IPS DF 4.7 (cell line): Measurements from ENCODE around the gene TOR1AIP2.

Source experiments
- DNase-seq: peaks from one replicate; pipeline ENCODE4 v3.0.0-alpha.2; 2013; ENCODE audit warnings: low spot score; ENCODE audit errors: extremely low read depth

TOR1AIP2 gene

GRCh38 chr1:179877586-179878265, at the start of gene TOR1AIP2:
Gene TOR1AIP2, minus strand, starts transcription at chr1:179877803. Its CDS starts 25,138 bp downstream, at chr1:179852665.
- peak; percentile 71 for DNase-seq

GRCh38 chr1:179926850-179927205, 49.2 kb upstream of the TOR1AIP2 start:
- no peak for DNase-seq

DNA sequence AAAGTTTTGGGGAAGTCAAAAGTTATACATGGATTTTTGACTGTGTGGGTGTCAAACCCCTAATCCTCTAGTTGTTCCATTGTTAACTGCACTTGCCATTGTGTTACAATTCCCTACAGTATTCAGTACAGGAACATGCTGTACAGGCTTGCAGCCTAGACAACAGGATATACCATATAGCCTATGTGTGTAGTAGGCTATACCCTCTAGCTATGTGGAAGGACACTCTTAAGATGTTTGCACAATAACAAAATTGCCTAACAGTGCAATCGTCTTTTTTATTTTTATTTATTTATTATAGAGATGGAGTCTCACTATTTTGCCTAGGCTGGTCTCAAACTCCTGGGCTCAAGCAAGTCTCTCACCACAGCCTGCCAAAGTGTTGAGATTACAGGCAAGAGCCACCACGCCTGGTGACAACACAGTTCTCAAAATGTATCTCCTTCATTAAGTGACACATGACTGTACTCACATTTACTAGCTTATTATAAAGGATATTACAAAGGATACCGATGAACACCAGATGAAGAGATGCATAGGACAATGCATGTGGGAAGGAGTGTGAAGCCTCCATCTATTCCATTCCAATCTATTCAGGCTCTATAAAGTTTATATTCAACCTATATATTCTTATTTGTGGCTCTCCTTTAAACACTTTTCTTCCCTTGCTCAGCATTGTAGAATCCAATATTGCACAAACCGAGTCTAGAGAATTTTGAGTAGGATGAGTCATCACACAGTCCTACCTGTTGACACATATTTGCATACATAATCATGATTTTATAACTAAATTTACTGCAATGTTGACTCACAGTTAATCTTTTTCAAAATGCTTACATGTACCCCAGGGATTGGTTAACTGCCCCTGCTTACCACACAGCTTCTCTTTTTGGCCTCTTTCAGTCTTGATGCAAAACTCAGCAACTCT, 48.6 kb upstream of the TOR1AIP2 start:
- no peak for DNase-seq

- DNase-seq, result no peak
Measured at GRCh38 chr1:179925302-179925701, 47.7 kb upstream of the TOR1AIP2 start.

GRCh38 chr1:179924268-179924667, 46.7 kb upstream of the TOR1AIP2 start:
- DNase-seq, result no peak

DNA sequence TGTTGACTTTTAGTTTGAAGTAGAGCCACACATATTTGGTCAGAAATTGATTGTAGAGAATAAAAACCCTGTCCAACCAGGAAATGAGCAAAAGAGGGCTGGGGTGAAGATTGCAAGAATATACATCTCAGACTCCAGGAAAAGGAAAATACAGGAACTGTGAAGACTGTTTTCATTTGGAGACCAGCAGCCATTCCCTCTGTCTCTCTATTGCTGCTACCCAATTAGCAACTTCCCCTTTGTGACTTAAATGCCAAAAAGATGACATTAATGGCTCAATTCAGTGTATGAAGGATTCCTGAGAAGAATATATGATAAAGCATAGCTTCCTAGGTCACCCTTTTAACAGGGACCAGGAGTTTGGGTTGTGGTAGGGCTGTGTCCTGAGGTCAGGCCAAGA, 45.4 kb upstream of the TOR1AIP2 start:
- DNase-seq, result no peak

DNA sequence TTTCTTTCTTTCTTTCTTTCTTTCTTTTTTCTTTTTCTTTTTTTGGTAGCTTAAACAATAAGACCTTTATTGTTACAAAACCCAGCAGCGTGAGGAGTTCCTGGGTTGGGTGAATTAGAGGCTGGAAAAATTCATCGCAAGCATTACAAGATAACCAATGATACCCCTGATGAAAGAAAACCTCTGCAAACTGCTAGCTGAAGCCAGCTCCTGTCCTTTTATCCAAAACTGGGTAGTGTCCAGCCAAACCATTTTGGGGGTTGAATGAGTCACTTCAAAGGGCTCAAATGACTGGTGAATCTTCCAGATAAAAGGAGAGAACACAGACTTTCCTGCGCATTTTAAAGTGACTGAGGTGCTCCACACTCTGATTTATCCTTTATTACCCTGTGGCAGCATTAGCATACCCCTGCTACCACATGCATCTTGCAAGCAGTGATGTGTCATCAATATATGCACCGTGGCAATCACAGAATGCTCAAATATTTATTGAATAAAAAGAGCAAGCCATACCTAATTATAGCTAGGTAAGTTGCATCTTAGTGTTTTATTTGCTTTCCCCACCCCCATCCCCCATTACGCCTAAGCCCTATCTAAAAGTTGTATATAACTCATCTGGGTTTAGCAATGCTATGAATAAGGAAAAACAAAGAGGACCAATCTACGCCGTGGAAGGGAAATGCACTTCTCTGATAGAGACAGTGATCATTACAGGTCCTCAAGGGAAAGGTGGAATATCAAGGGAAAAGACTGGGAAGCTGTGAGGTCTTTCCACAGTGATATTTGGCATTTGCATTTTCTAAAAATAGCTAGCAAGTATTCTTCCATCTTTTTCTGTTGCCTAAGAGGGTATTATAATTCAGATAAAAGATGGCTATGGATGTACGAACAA, 44.6 kb upstream of the TOR1AIP2 start:
- DNase-seq, result no peak

DNA sequence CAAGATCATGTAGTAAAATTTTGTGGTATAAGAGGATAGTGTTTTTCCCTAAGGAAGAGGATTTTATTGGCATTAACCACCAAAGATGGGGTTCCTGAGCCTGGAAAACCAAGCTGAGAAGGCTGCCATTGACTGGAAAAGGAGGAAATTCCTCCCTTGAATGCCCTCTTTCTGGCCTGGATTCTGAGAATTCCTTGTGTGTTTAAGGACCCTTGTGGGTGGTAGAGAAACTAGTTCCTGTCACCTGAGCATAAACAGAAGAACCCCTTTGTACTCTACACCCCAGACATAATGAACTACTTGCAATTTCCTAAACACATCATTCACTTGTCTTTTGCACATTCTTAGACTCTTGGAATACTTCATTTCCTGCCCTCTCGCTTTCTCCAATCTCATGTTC, 43.9 kb upstream of the TOR1AIP2 start:
- DNase-seq, result peak; percentile 22

GRCh38 chr1:179917601-179918429, 40.2 kb upstream of the TOR1AIP2 start:
- DNase-seq, result no peak

DNA sequence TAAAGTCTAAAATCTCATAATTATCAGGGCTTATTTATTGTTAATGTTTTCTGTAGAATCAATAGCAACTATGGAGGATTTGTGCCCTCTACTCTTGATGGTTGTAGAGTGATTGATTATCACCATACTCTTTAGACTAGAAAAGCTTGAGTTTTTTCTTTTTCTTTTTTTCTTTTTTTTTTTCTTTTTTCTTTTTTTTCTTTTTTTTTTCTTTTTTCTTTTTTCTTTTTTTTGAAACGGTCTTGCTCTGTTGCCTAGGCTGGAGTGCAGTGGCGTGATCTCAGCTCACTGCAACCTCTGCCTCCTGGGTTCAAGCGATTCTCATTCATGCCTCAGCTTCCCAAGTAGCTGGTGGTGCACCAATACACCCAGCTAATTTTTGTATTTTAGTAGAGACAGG, 34.2 kb upstream of the TOR1AIP2 start:
- no peak for DNase-seq

DNA sequence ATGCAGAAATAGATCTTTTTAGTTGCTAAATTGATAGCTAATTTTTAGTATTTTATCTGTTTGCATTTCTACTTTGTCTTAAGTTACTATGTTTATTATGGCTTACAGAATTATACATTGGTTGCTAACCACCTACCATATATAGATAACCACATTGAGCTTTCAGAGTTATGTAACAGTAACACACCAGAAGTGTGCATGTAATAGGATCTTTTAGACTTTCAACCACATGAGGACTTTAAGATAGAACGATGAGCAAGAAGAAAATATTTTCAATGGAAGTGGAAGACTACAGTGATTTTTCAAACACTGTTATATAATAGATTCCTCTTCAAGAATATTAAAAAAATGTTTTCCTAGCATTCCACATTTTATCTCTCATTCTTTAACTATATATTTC, 33.3 kb upstream of the TOR1AIP2 start:
- no peak for DNase-seq

GRCh38 chr1:179889589-179889988, 12.0 kb upstream of the TOR1AIP2 start:
- DNase-seq, result no peak

- no peak for DNase-seq
Measured at GRCh38 chr1:179888071-179888470, 10.5 kb upstream of the TOR1AIP2 start.

- no peak for DNase-seq
Measured at GRCh38 chr1:179883745-179884138, 6.1 kb upstream of the TOR1AIP2 start.

DNA sequence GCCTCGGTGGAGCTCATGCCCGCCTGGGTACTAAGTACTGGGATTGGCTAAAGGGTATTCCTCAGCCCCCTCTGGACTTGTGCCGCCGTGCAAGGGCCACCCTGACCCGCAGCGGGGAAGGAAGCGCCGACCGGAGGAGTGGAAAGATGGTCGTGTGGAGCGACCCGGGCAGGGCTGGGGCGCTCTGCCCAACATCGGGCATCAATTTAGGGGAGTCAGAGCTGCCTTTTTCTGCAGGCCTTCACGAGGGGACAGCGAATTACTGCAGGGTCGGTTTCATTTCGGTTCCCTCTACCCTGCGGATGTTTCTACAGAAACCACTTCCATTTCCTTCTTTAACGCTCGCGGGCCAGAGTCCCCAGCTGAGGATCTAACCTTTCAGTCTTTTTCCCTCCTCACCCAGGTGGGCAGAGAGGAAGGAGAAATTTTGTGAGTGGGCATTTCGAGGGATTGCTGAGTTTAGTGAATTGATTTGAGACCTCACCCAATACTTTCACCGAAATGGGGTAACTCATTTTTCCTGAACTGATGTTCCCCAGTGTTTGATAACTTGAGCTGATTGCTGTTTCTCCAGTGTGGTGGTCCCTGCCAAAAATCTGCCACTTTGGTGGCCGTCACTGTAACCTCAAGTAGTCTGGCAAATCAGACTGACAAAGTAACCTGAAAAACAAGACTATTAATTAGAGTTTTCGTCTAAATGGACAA, 5.6 kb upstream of the TOR1AIP2 start:
- no peak for DNase-seq

GRCh38 chr1:179882253-179883039, 4.8 kb upstream of the TOR1AIP2 start, which contains the start of gene TOR1AIP1:
Gene TOR1AIP1, plus strand, starts transcription at chr1:179882285. Its CDS starts 218 bp downstream, at chr1:179882503.
- DNase-seq, result peak; percentile 74

DNA sequence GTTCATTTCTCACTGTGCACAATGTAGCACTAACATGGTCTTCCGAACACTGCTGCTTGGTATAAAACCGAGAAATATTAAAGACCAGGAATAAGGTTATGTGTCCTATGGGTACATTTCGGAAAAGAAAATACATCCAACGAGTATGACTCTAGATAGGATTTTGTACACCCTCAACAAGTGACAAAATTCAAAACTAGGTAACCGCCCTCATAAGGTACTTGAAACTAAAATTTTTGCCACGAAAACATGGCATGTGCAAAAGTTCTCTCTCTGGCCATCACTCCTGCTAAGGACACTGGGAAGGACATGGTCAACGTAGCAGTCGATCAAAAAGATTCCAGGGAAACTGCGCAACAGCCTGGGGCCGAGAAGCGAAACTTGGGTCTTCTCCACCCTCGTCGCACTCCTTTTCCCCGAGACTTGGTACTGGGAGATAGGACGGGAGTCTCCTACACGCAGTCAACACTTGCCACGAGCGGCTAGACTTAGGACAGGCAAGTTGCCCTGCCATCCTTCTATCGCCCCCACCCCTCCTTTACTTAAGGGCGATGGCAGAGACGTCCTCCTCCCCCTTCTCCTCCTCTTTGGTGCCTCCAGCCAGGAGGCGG, 4.1 kb upstream of the TOR1AIP2 start:
- DNase-seq, result no peak

DNA sequence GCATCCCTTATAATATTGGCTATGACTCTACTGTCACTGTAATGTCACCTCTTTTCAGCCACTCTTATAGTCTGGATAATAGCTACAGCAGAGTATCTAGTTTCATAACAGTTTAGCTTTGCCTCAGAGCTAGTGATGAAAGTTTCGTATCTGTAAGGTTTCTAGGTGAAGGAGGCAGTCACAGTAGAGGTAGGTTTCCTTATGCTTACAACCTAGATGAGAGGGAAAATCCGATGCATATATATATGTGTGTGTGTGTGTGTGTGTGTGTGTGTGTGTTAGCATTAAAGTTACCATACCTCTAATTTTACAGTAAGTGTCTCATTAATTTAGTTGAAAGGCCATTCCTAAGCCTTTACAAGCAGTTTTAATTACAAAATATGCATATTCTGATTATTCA, 2.2 kb upstream of the TOR1AIP2 start:
- DNase-seq, result no peak

GRCh38 chr1:179876300-179876715, 1.3 kb downstream of the TOR1AIP2 start:
- DNase-seq, result no peak
